Neural crest cell (in vitro differentiated cells): Measurements from ENCODE around the gene LMCD1. TPM values are rescaled to one million over a fixed set of nuclear protein-coding genes. Genes with fewer than 3 reads are reported as not detected.

Experiments used
- DNase-seq: peaks from one replicate; pipeline ENCODE4 v3.0.0; 2021; ENCODE audit warnings: low read depth, mixed read lengths, low spot score
- H3K27ac Mint-ChIP-seq: one replicate; pipeline ENCODE4 v1.8.0; 2021; ENCODE audit warnings: mild to moderate bottlenecking, mixed read lengths; ENCODE audit not compliant: unreplicated experiment
- H3K27me3 Mint-ChIP-seq: 2 replicates; pipeline ENCODE4 v1.8.0; 2021; ENCODE audit warnings: low read depth, mild to moderate bottlenecking, mixed read lengths
- H3K36me3 Mint-ChIP-seq: 2 replicates; pipeline ENCODE4 v1.8.0; 2021; ENCODE audit warnings: low read depth, mild to moderate bottlenecking, mixed read lengths
- H3K4me1 Mint-ChIP-seq: 2 replicates; pipeline ENCODE4 v1.8.0; 2021; ENCODE audit warnings: mixed read lengths
- H3K4me3 Mint-ChIP-seq: one replicate; pipeline ENCODE4 v1.8.0; 2021; ENCODE audit warnings: mild to moderate bottlenecking, mixed read lengths
- H3K9me3 Mint-ChIP-seq: 2 replicates; pipeline ENCODE4 v1.8.0; 2021; ENCODE audit warnings: mixed read lengths
- CTCF ChIP-seq: fragments of 200-600 bp; sonication (generic); conservative IDR thresholded peaks from 2 replicates; pipeline ENCODE4 v1.5.0; 2021; ENCODE audit warnings: antibody characterized with exemption, mild to moderate bottlenecking
- total RNA-seq: library from RNA; stranded (reverse); gene quantifications from 2 replicates; pipeline ENCODE4 v1.2.1, GENCODE V29; 2021

The LMCD1 gene
- total RNA-seq, 1 donor from 2014 or later = 28.4 TPM

- DNase-seq = no peak
- TF ChIP-seq CTCF = no peak
- Mint-ChIP-seq H3K4me3 (no peak overlapping the region), H3K27me3 (no peaks in the 10 kb centered on the region), H3K9me3 (peaks cover 2% of the 10 kb centered on the region), H3K27ac (no peak overlapping the region), H3K4me1 (peaks cover 20% of the 10 kb centered on the region), H3K36me3 (peaks cover 19% of the 10 kb centered on the region)
Measured at GRCh38 chr3:8621141-8621540, 119.5 kb downstream of the LMCD1 start.

DNA sequence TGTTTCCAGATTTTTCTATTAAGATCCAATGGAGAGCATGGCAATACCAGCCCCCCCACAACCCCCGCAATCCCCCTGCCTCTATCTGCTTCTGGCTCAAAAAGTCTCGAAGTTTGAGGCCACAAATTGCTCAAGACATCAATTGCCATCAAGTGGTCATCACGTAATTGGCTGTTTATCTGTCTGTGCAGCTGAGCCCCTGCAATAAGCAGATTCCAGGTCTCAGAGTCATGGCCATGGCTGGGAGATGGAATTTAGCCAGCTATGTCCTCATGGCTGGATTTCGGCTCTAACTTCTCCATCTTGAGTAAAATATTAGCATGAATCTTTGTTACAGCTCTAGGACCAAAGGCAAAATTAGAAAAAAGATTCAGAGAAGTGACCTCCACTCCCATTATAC is 120.2 kb downstream of the LMCD1 start:
- H3K36me3 Mint-ChIP-seq = peaks cover 19% of the 10 kb centered on the region
- no peak overlapping the region for H3K4me3 Mint-ChIP-seq
- DNase-seq = no peak
- no peak for TF ChIP-seq CTCF
- peaks cover 2% of the 10 kb centered on the region for H3K9me3 Mint-ChIP-seq
- peaks cover 20% of the 10 kb centered on the region for H3K4me1 Mint-ChIP-seq
- H3K27ac Mint-ChIP-seq = no peak overlapping the region
- H3K27me3 Mint-ChIP-seq = no peaks in the 10 kb centered on the region

- H3K27me3 Mint-ChIP-seq = no peaks in the 10 kb centered on the region
- peak overlapping the region; percentile 51 for H3K4me3 Mint-ChIP-seq
- peaks cover 25% of the 10 kb centered on the region for H3K4me1 Mint-ChIP-seq
- peak; percentile 96 for TF ChIP-seq CTCF
- peaks cover 19% of the 10 kb centered on the region for H3K36me3 Mint-ChIP-seq
- DNase-seq = peak; percentile 77
- peaks cover 2% of the 10 kb centered on the region for H3K9me3 Mint-ChIP-seq
- peak overlapping the region; percentile 84 for H3K27ac Mint-ChIP-seq
Measured at GRCh38 chr3:8622873-8623691, 121.5 kb downstream of the LMCD1 start.

- Mint-ChIP-seq H3K36me3 (peaks cover 19% of the 10 kb centered on the region), H3K4me3 (no peak overlapping the region), H3K4me1 (peaks cover 25% of the 10 kb centered on the region), H3K27me3 (no peaks in the 10 kb centered on the region), H3K9me3 (peaks cover 2% of the 10 kb centered on the region), H3K27ac (peak overlapping the region; percentile 84)
- no peak for DNase-seq
- no peak for TF ChIP-seq CTCF
Measured at GRCh38 chr3:8623741-8624140, 122.1 kb downstream of the LMCD1 start.

Other genes starting within 250 kb of the LMCD1 start
- gene SSUH2, start 143.0 kb downstream of the LMCD1 start, total RNA-seq = 14.1 and 18.0 TPM in 2 replicates
- gene CAV3, start 232.0 kb downstream of the LMCD1 start, total RNA-seq = not detected in 2 replicates